Panc1 (cell line): Measurements from ENCODE around the gene RCN2.

Experiments used
- POLR2AphosphoS5 ChIP-seq: IDR thresholded peaks from 2 replicates; pipeline ENCODE4 v1.6.1; 2012; ENCODE audit warnings: mild to moderate bottlenecking, low read depth, low read length, moderate library complexity
- SIN3A ChIP-seq: IDR thresholded peaks from 2 replicates; pipeline ENCODE4 v1.6.1; 2012; ENCODE audit warnings: low read depth, mild to moderate bottlenecking, low read length, moderate library complexity, borderline replicate concordance; ENCODE audit not compliant: insufficient read depth
- TF ChIP-seq, protein P1 (sequence below): fragments of 450-650 bp; IDR thresholded peaks from 2 replicates; pipeline ENCODE4 v1.5.1; 2017; ENCODE audit warnings: mild to moderate bottlenecking
- TF ChIP-seq, protein P2 (sequence below), 2 experiments: IDR thresholded peaks; 2 replicates each; pipeline ENCODE4 v1.6.1; 2011 to 2012; ENCODE audit warnings: low read depth in 2 of 2, control low read depth in 1 of 2, low read length in 1 of 2, mild to moderate bottlenecking in 1 of 2, moderate library complexity in 1 of 2; ENCODE audit not compliant: insufficient read depth in 1 of 2

DNA sequence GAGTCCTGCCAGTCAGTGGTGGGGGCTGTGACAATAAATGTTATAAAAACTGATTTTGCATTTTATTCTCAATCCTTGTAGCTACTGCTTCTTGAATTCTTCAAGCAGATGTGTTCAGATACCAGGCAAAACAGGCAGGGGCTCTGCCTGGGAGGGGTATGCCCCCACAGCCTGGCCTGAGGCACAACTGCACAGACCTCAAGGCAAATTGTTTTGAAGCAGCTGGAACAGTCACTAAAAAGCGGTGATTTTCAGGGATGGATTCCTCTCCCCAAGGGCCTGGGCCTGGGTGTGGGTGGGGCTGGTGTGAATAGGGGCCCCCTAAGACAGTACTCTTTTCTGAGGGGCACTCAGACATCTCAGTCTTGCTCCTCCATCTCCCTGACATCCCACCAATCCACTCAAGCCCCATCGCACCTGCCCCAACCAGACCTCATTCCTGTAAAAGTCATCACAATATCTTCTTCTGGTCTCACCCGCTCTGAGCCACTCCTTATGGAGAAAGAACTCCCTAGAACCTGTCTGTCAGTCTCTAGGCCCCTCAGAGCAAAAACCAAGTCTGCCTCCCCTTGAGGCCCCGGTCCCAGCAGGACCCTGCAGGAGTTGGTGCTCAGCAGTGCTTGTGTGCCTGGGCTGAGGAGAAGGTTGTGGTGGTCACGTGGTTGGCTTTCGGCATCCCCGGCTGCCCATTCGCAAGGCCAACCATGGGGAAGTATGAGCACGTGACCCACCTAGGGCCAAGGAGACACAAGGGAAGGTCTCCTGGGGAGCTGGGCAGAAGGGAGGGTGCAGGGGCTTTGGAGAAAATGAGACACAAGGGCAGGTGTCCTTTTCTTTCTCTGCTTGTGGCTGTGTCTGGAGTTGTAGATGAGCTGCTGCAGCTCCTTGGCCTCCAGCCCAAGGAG is 60.4 kb downstream of the RCN2 start:
- TF ChIP-seq SIN3A (no peak), POLR2AphosphoS5 (no peak)
- TF ChIP-seq, protein P1, sequence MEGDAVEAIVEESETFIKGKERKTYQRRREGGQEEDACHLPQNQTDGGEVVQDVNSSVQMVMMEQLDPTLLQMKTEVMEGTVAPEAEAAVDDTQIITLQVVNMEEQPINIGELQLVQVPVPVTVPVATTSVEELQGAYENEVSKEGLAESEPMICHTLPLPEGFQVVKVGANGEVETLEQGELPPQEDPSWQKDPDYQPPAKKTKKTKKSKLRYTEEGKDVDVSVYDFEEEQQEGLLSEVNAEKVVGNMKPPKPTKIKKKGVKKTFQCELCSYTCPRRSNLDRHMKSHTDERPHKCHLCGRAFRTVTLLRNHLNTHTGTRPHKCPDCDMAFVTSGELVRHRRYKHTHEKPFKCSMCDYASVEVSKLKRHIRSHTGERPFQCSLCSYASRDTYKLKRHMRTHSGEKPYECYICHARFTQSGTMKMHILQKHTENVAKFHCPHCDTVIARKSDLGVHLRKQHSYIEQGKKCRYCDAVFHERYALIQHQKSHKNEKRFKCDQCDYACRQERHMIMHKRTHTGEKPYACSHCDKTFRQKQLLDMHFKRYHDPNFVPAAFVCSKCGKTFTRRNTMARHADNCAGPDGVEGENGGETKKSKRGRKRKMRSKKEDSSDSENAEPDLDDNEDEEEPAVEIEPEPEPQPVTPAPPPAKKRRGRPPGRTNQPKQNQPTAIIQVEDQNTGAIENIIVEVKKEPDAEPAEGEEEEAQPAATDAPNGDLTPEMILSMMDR: no peak
- TF ChIP-seq, protein P2, sequence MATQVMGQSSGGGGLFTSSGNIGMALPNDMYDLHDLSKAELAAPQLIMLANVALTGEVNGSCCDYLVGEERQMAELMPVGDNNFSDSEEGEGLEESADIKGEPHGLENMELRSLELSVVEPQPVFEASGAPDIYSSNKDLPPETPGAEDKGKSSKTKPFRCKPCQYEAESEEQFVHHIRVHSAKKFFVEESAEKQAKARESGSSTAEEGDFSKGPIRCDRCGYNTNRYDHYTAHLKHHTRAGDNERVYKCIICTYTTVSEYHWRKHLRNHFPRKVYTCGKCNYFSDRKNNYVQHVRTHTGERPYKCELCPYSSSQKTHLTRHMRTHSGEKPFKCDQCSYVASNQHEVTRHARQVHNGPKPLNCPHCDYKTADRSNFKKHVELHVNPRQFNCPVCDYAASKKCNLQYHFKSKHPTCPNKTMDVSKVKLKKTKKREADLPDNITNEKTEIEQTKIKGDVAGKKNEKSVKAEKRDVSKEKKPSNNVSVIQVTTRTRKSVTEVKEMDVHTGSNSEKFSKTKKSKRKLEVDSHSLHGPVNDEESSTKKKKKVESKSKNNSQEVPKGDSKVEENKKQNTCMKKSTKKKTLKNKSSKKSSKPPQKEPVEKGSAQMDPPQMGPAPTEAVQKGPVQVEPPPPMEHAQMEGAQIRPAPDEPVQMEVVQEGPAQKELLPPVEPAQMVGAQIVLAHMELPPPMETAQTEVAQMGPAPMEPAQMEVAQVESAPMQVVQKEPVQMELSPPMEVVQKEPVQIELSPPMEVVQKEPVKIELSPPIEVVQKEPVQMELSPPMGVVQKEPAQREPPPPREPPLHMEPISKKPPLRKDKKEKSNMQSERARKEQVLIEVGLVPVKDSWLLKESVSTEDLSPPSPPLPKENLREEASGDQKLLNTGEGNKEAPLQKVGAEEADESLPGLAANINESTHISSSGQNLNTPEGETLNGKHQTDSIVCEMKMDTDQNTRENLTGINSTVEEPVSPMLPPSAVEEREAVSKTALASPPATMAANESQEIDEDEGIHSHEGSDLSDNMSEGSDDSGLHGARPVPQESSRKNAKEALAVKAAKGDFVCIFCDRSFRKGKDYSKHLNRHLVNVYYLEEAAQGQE (IDR thresholded peaks at IDR 0.05; ENCODE audit: insufficient read depth in 1 of 2, low read depth in 2 of 2, low read length in 1 of 2): no peak
